ENCODE measurements around the gene IGSF9.

DNA sequence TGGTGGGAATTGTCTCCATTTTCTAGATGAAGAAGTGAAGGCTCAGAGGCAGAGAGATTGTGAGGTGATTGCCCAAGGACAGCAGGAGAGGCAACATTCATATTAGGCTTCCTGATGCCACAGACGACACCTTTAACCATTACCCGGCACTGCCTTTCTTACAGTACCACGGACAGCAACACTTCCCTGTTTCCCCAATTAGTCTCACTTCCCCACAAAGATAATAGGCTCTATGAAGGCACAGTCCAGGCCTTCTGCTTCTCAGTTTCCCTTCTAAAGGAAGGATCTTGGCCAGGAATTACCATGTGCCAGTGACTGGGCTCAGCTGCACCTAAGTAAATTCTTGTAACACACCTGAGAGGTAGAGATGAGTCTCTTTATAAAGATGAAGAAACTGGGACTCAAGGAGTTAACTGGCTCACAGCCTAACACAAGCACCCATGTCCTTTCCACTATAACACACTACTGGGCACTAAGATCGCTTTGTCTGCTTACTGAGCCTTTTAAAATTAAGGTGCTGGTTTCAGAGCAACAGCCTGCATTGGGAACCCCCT is 9.6 kb downstream of the IGSF9 start:
- TF ChIP-seq MAZ (IDR thresholded peaks at IDR 0.05; ENCODE audit: borderline replicate concordance, low read depth, low read length) = no peak
- no peak for TF ChIP-seq POLR2A (IDR thresholded peaks at IDR 0.05; ENCODE audit: low read depth, low read length)
- TF ChIP-seq, protein P1, sequence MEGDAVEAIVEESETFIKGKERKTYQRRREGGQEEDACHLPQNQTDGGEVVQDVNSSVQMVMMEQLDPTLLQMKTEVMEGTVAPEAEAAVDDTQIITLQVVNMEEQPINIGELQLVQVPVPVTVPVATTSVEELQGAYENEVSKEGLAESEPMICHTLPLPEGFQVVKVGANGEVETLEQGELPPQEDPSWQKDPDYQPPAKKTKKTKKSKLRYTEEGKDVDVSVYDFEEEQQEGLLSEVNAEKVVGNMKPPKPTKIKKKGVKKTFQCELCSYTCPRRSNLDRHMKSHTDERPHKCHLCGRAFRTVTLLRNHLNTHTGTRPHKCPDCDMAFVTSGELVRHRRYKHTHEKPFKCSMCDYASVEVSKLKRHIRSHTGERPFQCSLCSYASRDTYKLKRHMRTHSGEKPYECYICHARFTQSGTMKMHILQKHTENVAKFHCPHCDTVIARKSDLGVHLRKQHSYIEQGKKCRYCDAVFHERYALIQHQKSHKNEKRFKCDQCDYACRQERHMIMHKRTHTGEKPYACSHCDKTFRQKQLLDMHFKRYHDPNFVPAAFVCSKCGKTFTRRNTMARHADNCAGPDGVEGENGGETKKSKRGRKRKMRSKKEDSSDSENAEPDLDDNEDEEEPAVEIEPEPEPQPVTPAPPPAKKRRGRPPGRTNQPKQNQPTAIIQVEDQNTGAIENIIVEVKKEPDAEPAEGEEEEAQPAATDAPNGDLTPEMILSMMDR (conservative IDR thresholded peaks at IDR 0.05; ENCODE audit: low read depth, low read length) = no peak
- TF ChIP-seq, protein P2, sequence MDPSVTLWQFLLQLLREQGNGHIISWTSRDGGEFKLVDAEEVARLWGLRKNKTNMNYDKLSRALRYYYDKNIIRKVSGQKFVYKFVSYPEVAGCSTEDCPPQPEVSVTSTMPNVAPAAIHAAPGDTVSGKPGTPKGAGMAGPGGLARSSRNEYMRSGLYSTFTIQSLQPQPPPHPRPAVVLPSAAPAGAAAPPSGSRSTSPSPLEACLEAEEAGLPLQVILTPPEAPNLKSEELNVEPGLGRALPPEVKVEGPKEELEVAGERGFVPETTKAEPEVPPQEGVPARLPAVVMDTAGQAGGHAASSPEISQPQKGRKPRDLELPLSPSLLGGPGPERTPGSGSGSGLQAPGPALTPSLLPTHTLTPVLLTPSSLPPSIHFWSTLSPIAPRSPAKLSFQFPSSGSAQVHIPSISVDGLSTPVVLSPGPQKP (IDR thresholded peaks at IDR 0.05; ENCODE audit: borderline replicate concordance, low read depth, low read length) = no peak
- TF ChIP-seq MAFK (IDR thresholded peaks at IDR 0.05; ENCODE audit: low read depth, low read length) = no peak

All from IMR-90 (cell line).